GM19467 (cell line): ENCODE data around the gene ESYT3.
A peak's percentile ranks its signal among the peaks of the same experiment; 100 is the strongest.

ENCODE experiments used
- ATAC-seq: cut with Tn5 transposase; IDR thresholded peaks from one replicate; pipeline ENCODE4 v1.9.1; 2021; ENCODE audit warnings: mild to moderate bottlenecking, moderate library complexity; ENCODE audit not compliant: unreplicated experiment

Gene ESYT3

GRCh38 chr3:138459619-138460535 lies 25.5 kb downstream of the ESYT3 start:
- ATAC-seq, result no peak

- no peak for ATAC-seq
These were observed 26.3 kb downstream of the ESYT3 start for GRCh38 chr3:138460536-138461205.

GRCh38 chr3:138461246-138461645 lies 26.8 kb downstream of the ESYT3 start:
- no peak for ATAC-seq

GRCh38 chr3:138461896-138462295 lies 27.5 kb downstream of the ESYT3 start:
- no peak for ATAC-seq

- ATAC-seq, result no peak
These were observed 29.5 kb downstream of the ESYT3 start for GRCh38 chr3:138463724-138464490.

DNA sequence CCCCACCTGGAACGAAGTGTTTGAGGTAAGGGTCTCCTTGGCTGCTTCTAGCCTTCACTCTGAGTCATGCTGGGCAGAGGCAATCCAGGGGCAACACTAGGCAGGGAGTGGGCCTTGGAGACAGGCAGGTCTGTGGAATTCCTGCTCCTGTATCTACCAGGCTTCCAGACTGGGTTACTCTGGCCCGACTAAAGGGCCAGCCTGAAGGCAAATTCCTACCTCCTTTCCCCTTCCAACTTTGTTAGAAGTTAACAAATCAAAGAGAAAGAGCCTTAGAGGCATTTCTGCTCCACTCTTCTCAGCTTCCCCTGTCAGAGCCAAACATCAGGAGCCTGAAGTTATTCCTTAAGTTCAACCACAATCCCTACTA lies 30.1 kb downstream of the ESYT3 start:
- ATAC-seq, result no peak

DNA sequence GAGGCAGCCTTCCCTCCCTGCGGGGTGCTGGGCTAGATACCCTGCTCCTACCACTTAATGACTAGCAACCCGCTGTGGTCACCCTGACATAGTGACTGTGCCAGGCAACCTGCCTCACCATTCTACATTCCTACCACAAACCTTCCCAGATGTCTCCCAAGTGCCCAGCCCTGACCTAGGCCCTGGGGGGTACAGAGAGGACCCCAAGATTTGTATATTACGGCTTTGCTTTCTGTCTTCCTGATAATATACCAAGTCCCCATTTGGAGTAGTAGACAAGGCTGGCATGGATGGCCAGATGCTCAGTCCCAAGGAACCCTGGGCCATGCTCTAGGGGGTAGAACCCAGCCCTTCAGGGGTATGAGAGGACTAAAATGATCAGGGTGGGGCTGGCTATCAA lies 31.0 kb downstream of the ESYT3 start:
- ATAC-seq, result no peak

DNA sequence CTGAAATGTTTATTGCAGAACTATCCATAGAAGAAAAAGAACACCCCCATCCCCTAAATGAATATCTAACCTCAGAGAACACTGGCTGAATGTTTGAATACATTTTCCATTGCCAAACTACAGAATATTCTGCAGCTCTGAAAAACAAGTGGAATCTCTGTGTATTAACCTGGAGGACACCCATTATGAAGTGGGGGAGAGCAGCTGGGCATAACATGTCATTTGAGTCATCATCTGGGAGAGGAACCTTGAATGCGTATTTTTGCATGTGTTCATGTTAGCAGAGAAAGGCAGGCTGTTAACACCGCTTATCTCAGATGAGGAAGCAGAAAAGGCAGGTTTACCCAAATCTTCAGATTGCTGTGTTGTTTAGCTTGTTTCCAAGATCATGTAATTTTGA lies 31.5 kb downstream of the ESYT3 start:
- no peak for ATAC-seq

GRCh38 chr3:138467931-138468330 lies 33.5 kb downstream of the ESYT3 start:
- no peak for ATAC-seq

GRCh38 chr3:138468451-138468850 lies 34.0 kb downstream of the ESYT3 start:
- ATAC-seq, result no peak

- no peak for ATAC-seq
These were observed 34.5 kb downstream of the ESYT3 start for GRCh38 chr3:138468886-138469285.

DNA sequence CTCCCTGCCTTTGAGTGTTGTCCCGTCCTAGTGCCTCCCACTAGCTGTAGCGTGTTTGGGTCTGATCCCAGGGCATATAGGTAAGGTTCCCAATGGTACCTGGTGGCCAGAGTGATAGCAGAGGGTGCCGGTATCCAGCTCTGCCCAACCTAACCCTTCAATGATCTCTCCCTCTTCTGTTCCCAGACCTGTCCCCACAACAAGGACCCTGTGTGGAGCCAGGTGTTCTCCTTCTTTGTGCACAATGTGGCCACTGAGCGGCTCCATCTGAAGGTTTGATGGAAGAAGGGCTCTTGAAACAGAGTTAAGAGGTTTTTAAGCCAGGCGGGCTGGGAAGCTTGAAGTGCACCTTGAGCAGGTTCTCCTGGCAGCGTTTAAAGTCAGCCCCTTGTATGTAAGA lies 35.5 kb downstream of the ESYT3 start:
- no peak for ATAC-seq

DNA sequence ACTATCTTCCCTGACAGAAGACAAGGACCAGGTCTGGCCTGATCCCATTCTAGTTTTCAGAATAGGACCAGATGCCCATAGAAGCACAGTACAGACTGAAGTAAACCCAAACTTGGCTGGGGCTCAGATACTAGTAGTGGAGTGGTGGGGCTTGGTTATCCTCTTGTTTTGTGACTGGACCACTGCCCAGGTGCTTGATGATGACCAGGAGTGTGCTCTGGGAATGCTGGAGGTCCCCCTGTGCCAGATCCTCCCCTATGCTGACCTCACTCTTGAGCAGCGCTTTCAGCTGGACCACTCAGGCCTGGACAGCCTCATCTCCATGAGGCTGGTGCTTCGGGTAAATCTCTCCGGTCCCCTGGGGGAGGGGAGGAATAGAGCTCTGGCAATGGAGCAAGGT lies 36.3 kb downstream of the ESYT3 start:
- ATAC-seq, result no peak

- no peak for ATAC-seq
These were observed 37.1 kb downstream of the ESYT3 start for GRCh38 chr3:138471481-138471880.

DNA sequence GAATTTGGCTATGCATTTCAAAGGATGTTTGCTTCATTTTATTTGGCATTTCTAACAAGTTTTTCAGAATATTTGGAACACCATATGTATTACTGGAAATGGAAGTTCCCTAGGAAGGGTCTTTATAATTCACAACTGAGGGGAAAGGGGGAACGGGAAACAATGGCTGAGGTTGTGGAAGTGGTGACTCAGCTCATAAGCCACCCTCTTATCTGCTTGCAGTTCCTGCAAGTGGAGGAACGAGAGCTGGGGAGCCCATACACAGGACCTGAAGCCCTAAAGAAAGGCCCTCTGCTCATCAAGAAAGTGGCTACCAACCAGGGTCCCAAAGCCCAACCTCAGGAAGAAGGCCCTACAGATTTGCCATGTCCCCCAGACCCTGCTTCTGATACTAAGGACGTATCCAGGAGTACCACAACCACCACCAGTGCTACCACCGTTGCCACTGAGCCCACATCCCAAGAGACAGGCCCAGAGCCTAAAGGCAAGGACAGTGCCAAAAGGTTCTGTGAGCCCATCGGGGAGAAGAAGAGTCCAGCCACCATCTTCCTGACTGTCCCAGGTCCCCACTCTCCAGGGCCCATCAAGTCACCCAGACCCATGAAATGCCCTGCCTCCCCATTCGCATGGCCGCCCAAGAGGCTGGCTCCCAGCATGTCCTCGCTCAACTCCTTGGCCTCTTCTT lies 37.9 kb downstream of the ESYT3 start:
- no peak for ATAC-seq

DNA sequence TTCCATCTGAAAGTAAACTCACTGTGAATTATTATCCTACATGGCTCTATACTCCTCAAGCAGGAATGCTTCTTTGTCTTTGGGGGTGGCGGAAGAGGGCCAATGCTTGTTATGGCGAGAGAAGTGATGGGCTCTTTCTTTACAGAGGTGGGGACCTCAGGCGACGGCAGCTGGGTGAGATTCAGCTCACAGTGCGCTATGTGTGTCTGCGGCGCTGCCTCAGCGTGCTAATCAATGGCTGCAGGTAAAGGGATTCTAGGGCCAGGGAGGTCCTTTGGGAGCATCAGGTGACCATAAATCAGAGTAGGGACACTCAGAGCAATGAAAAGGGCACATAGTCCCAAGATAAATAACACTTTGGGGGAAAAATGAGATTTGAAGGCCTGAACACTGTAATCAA lies 39.0 kb downstream of the ESYT3 start:
- no peak for ATAC-seq

GRCh38 chr3:138474163-138474562 lies 39.7 kb downstream of the ESYT3 start:
- no peak for ATAC-seq

- ATAC-seq, result no peak
These were observed 42.1 kb downstream of the ESYT3 start for GRCh38 chr3:138476526-138476925.

GRCh38 chr3:138477120-138477519 lies 42.7 kb downstream of the ESYT3 start:
- ATAC-seq, result no peak

- ATAC-seq, result no peak
These were observed 43.4 kb downstream of the ESYT3 start for GRCh38 chr3:138477801-138478200.

DNA sequence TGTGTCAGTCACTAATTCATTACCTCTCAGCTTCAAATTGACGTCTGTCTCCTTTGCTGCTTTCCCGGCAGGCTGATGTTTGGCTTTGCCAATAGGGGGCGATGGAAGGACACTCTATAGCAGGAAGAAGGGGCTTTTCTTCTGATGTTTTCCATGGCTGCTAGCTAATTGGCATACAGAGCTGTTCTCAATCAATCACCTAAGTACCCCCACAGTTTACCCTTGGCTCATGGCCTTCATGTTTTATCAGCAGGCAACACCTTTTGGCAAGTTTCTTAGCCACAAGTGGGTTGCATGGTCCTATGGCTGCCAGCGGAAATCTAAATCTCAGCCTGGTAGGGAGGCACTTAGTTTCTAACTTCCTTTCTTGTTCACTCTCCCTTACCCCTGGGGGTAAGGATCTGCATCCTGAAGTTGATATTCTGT lies 45.0 kb downstream of the ESYT3 start:
- peak; percentile 54 for ATAC-seq
